Measurements from ENCODE around the gene PKD2L1. TPM values are rescaled to one million over a fixed set of nuclear protein-coding genes. Genes with fewer than 3 reads are reported as not detected.
"Not testable (repeated sequence)": the region's sequence is repeated elsewhere in the genome, so short reads cannot be mapped to it uniquely, and the experiment has no call there.

PKD2L1 gene
- polyA plus RNA-seq, 1 experiment: not detected

DNA sequence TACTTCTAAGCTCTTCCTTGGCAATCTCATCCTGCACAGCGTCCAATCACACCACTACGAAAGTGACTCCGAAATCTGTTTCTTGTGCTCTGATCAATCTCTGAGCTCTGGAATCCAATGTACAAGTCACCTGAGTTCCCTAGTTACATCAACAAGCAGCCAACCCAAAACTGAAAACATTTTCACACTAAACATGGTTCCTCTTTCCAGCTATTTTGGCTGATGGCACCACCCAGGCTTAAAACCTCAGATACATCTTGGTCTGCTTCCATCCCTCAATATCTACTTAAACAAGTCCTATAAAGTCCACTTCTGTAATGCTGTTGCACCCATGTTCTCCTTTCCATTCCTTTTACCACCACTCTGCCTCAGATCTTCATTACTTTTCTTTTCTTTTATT, 47.1 kb downstream of the PKD2L1 start:
- ChIA-PET CTCF (no interaction called here), POLR2A (no interaction called here)
- TF ChIP-seq, protein P1, sequence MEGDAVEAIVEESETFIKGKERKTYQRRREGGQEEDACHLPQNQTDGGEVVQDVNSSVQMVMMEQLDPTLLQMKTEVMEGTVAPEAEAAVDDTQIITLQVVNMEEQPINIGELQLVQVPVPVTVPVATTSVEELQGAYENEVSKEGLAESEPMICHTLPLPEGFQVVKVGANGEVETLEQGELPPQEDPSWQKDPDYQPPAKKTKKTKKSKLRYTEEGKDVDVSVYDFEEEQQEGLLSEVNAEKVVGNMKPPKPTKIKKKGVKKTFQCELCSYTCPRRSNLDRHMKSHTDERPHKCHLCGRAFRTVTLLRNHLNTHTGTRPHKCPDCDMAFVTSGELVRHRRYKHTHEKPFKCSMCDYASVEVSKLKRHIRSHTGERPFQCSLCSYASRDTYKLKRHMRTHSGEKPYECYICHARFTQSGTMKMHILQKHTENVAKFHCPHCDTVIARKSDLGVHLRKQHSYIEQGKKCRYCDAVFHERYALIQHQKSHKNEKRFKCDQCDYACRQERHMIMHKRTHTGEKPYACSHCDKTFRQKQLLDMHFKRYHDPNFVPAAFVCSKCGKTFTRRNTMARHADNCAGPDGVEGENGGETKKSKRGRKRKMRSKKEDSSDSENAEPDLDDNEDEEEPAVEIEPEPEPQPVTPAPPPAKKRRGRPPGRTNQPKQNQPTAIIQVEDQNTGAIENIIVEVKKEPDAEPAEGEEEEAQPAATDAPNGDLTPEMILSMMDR (IDR thresholded peaks at IDR 0.05; ENCODE audit: low read depth, low read length): no peak

DNA sequence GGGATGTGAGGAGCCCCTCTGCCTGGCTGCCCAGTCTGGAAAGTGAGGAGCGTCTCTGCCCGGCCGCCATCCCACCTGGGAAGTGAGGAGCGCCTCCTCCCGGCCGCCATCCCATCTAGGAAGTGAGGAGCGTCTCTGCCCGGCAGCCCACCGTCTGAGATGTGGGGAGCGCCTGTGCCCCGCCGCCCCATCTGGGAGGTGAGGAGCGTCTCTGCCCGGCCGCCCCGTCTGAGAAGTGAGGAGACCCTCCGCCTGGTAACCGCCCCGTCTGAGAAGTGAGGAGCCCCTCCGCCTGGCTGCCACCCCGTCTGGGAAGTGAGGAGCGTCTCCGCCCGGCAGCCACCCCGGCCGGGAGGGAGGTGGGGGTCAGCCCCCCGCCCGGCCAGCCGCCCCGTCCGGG, 53.1 kb downstream of the PKD2L1 start:
- H3K27me3 ChIP-seq (ENCODE audit: control insufficient read depth, insufficient read depth, low read length); DNase-seq (ENCODE audit: low read depth, low spot score); H3K27ac ChIP-seq (ENCODE audit: low read depth, low read length); POLR2A ChIA-PET; CTCF ChIA-PET; H3K9me3 ChIP-seq (ENCODE audit: control insufficient read depth, insufficient read depth, low read length); H3K4me3 ChIP-seq (ENCODE audit: low read depth, low read length): not testable (repeated sequence)

More for the DNA sequence above, 47.1 kb downstream of the PKD2L1 start:
- Histone ChIP-seq H3K4me3 (ENCODE audit: low read depth, low read length) (no peak overlapping the region), H3K27ac (ENCODE audit: low read depth, low read length) (no peak overlapping the region), H3K27me3 (ENCODE audit: control insufficient read depth, insufficient read depth, low read length) (no peaks in the 10 kb centered on the region), H3K9me3 (ENCODE audit: control insufficient read depth, insufficient read depth, low read length) (no peaks in the 10 kb centered on the region; the same call in 1 of the 2 replicates)
- no peak for DNase-seq (ENCODE audit: low read depth, low spot score)

DNA sequence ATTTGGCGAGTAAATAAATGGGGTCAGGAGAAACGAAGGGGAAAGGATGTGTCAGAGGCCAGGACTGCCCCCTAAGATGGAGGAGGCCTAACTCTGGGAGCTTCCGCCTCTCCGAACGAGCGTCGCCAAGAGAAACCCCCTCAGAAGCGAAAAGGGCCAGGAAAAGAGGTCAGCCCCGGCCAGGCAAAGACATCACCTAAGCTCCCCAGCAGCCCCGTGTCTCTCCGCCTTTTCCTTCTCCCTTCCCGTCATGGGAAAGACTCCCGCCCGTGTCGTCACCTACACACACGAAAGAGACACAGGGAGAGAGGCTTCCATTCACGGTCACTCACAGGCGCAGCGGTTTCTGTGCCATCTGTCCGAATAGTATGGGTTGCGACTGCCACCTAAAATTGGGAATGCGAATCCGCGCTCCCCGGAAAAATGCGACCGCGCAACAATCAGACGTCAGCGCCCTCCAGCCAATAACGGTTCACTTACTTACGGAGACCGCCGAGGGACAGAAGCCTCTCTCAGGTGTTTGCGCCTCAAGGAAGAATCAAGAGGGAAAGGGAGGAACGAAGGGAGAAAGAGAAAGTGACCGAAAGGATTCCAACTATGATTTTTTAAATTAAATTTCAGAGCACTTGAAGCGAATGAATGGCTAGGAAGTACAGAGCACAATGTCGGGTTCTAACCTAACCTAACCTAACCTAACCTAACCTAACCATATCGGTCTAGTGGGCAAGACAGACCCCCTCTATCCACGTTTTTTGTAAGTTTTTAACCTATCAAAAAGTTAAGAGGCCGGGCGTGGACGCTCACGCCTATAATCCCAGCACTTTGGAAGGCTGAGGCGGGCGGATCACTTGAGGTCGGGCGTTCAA, 62.6 kb downstream of the PKD2L1 start, which contains the start of gene CWF19L1:
CWF19L1 (minus strand) TSS at position 400 of the 866 bp plus-strand sequence; CDS start at position 355, 45 bp downstream.
- ChIA-PET POLR2A (interaction anchor here (0.7 kb wide), 1 partner anchor 19 kb away, joined by 3 read pairs; the partner anchor contains the start of gene BLOC1S2), CTCF (no interaction called here)
- H3K9me3 ChIP-seq (ENCODE audit: control insufficient read depth, insufficient read depth, low read length): no peaks in the 10 kb centered on the region

DNA sequence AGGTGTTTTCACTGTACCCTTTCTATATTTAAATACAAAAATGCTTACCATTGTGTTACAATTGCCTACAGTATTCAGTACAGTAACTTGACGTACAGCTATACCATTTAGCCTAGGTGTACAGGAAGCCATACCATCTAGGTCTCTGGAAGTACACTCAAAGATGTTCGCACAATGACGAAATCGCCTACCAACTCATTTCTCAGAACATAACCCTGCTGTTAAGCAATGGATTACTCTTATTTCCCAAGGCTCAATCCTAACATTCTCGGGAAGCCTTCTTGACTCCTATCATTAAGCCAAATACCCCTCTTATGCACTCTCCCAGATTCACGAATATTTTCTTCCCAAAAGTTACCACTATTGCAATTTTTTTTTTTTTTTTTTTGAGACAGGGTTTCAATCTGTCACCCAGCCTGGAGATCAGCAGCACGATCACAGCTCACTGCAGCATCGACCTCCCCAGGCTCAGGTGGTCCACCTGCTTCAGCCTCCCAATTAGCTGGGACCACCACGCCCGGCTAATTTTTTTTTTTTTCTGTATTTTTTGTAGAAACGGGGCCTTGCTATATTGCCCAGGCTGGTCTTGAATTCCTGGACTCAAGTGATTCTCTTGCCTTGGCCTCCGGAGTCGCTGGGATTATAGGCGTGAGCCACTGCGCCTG, 64.1 kb downstream of the PKD2L1 start:
- no peak for DNase-seq (ENCODE audit: low read depth, low spot score)
- Histone ChIP-seq H3K9me3 (ENCODE audit: control insufficient read depth, insufficient read depth, low read length) (no peaks in the 10 kb centered on the region), H3K27ac (ENCODE audit: low read depth, low read length) (no peak overlapping the region), H3K27me3 (ENCODE audit: control insufficient read depth, insufficient read depth, low read length) (no peaks in the 10 kb centered on the region), H3K4me3 (ENCODE audit: low read depth, low read length) (peak overlapping the region; percentile 100; the same call in 1 of the 2 replicates)
- CTCF ChIA-PET: no interaction called here
- POLR2A ChIA-PET: no interaction called here
- TF ChIP-seq, protein P1 (IDR thresholded peaks at IDR 0.05; ENCODE audit: low read depth, low read length): no peak

More for the DNA sequence above, 62.6 kb downstream of the PKD2L1 start, which contains the start of gene CWF19L1:
- Histone ChIP-seq H3K4me3 (ENCODE audit: low read depth, low read length) (peak within 1 kb of the TSS; percentile 100), H3K27ac (ENCODE audit: low read depth, low read length) (peak within 1 kb of the TSS; percentile 70), H3K27me3 (ENCODE audit: control insufficient read depth, insufficient read depth, low read length) (no peaks in the 10 kb centered on the region)
- peak; percentile 56 for DNase-seq (ENCODE audit: low read depth, low spot score)
- TF ChIP-seq, protein P1 (IDR thresholded peaks at IDR 0.05; ENCODE audit: low read depth, low read length): no peak

DNA sequence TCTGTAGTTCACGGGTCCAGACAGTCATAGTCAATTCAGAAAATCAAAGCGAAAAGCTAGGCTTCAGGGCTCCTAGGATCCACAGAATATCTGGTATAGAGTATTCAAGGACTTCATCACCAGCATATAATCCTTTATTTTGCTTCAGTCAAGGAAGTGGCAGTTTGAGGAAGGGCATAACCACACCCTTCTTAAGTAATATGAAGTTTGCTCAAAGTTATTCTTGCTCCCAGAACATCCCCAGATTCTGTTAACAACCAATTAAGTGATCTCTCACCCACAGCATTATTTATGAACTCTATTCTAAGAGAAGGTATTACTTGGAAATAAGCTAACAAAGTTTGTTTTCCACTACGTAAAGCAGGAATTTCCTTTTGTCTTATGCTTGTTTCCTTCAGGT, 75.8 kb downstream of the PKD2L1 start:
- H3K27ac ChIP-seq (ENCODE audit: low read depth, low read length): no peak overlapping the region
- TF ChIP-seq, protein P1 (IDR thresholded peaks at IDR 0.05; ENCODE audit: low read depth, low read length): no peak
- H3K27me3 ChIP-seq (ENCODE audit: control insufficient read depth, insufficient read depth, low read length): no peaks in the 10 kb centered on the region
- CTCF ChIA-PET: interaction anchor here (0.5 to 1.1 kb wide), 2 partner anchors 14 to 228 kb away, joined by 3 to 4 read pairs; no protein-coding TSS in a partner anchor
- no peaks in the 10 kb centered on the region for H3K9me3 ChIP-seq (ENCODE audit: control insufficient read depth, insufficient read depth, low read length)
- no peak overlapping the region for H3K4me3 ChIP-seq (ENCODE audit: low read depth, low read length)
- POLR2A ChIA-PET: interaction anchor here (0.6 kb wide), 1 partner anchor 15 kb away, joined by 6 read pairs; no protein-coding TSS in a partner anchor
- DNase-seq (ENCODE audit: low read depth, low spot score): no peak
